K562 (cell line): ENCODE results near the gene LRRC57. TPM values are rescaled to one million over a fixed set of nuclear protein-coding genes. Genes with fewer than 3 reads are reported as not detected.

Experiments used
- CC2D1A ChIP-seq: fragments of 450-650 bp; IDR thresholded peaks from 2 replicates; pipeline ENCODE4 v1.6.1; 2017; ENCODE audit warnings: mild to moderate bottlenecking
- HMGN3 ChIP-seq: IDR thresholded peaks from 2 replicates; pipeline ENCODE4 v1.6.1; 2011; ENCODE audit warnings: borderline replicate concordance, low read depth, mild to moderate bottlenecking, mixed read lengths, low read length; ENCODE audit not compliant: insufficient read length; ENCODE audit errors: extremely low read depth
- MTA3 ChIP-seq: fragments of 450-650 bp; formaldehyde crosslinking; IDR thresholded peaks from 2 replicates; pipeline ENCODE4 v1.6.1; 2017; ENCODE audit warnings: mild to moderate bottlenecking, borderline replicate concordance
- PCBP1 ChIP-seq: fragments of 200-400 bp; formaldehyde crosslinking; IDR thresholded peaks from 2 replicates; pipeline ENCODE4 v1.6.1; 2018; ENCODE audit warnings: mild to moderate bottlenecking, low read depth, low read length; ENCODE audit not compliant: poor library complexity, severe bottlenecking
- PHF8 ChIP-seq: fragments of 200-600 bp; sonication (generic); IDR thresholded peaks from 2 replicates; pipeline ENCODE4 v1.6.1; 2012; ENCODE audit warnings: mixed run types, mild to moderate bottlenecking, inconsistent platforms, low read length, moderate library complexity, borderline replicate concordance
- TAF9B ChIP-seq: fragments of 450-650 bp; IDR thresholded peaks from 2 replicates; pipeline ENCODE4 v1.6.1; 2018; ENCODE audit warnings: mild to moderate bottlenecking; ENCODE audit not compliant: partially characterized antibody
- XRCC5 ChIP-seq: fragments of 200-400 bp; formaldehyde crosslinking; IDR thresholded peaks from 2 replicates; pipeline ENCODE4 v1.6.1; 2017; ENCODE audit warnings: low read depth, mild to moderate bottlenecking, low read length
- ZKSCAN1 ChIP-seq: fragments of 150-350 bp; IDR thresholded peaks from 2 replicates; pipeline ENCODE4 v1.6.1; 2016; ENCODE audit warnings: low read depth, low read length
- ZNF239 ChIP-seq: fragments of 250-450 bp; sonication (Bioruptor Pico); IDR thresholded peaks from 2 replicates; pipeline ENCODE4 v1.4.0; 2020; ENCODE audit warnings: mild to moderate bottlenecking
- ZNF384 ChIP-seq: IDR thresholded peaks from 2 replicates; pipeline ENCODE4 v1.6.1; 2012; ENCODE audit warnings: low read depth, low read length, improper control_type of control experiment
- polyA plus RNA-seq, 8 experiments: library from polyadenylated mRNA; depleted of rRNA in 4 of 8; stranded (reverse) in 5 of 8; unstranded in 3 of 8; fragments of >200 nt; fragmentation: Nextera tagmentation in 2 of 8; fragmentation: Illumina TruSeq in 1 of 8; extraction: Ambion mirVana in 2 of 8; extraction: Trizol in 1 of 8; gene quantifications; 2 replicates each; pipeline versions ENCODE4 v1.2.1 to v1.2.3, GENCODE V29; 2011 to 2014; ENCODE audit warnings: inconsistent platforms in 1 of 8, missing spikeins in 1 of 8
- total RNA-seq, 7 experiments: library from RNA; depleted of rRNA in 6 of 7; stranded (reverse); fragments of >200 nt in 6 of 7; fragmentation: Illumina TruSeq in 2 of 7; extraction: Trizol in 2 of 7; gene quantifications; 2 replicates each; pipeline versions ENCODE4 v1.2.1 to v1.2.3, GENCODE V29; 2011 to 2021; ENCODE audit warnings: low replicate concordance in 1 of 7
- TF ChIP-seq, protein P1 (sequence below): fragments of 250-450 bp; sonication (Bioruptor Pico); IDR thresholded peaks from 2 replicates; pipeline ENCODE4 v1.4.0; 2020; ENCODE audit warnings: borderline replicate concordance
- TF ChIP-seq, protein P2 (sequence below), 2 experiments: fragments of 450-650 bp; IDR thresholded peaks; 2 replicates each; pipeline ENCODE4 v1.6.1; 2016; ENCODE audit warnings: mild to moderate bottlenecking in 2 of 2, borderline replicate concordance in 1 of 2, low read depth in 1 of 2, moderate library complexity in 1 of 2

Gene LRRC57
- total and polyA plus RNA-seq, 9 of the 15 experiments (the other 6 are each of a cell fraction or from before 2014, with no cell fraction given), result 3.9 to 20.4 (median 14.8) TPM

GRCh38 chr15:42490671-42491538, 57.7 kb downstream of the LRRC57 start, which contains the start of gene ZNF106 (continued):
- peak; percentile 82 for TF ChIP-seq HMGN3
- TF ChIP-seq PCBP1, result peak; percentile 44
- peak; percentile 92 for TF ChIP-seq XRCC5
- TF ChIP-seq TAF9B, result peak; percentile 94
- TF ChIP-seq CC2D1A, result peak; percentile 13; the same call in 1 of the 2 replicates
- peak; percentile 100 for TF ChIP-seq ZNF384
- TF ChIP-seq PHF8, result peak; percentile 93; the same call in 1 of the 2 replicates
- peak; percentile 96 for TF ChIP-seq ZKSCAN1
- TF ChIP-seq, protein P1, sequence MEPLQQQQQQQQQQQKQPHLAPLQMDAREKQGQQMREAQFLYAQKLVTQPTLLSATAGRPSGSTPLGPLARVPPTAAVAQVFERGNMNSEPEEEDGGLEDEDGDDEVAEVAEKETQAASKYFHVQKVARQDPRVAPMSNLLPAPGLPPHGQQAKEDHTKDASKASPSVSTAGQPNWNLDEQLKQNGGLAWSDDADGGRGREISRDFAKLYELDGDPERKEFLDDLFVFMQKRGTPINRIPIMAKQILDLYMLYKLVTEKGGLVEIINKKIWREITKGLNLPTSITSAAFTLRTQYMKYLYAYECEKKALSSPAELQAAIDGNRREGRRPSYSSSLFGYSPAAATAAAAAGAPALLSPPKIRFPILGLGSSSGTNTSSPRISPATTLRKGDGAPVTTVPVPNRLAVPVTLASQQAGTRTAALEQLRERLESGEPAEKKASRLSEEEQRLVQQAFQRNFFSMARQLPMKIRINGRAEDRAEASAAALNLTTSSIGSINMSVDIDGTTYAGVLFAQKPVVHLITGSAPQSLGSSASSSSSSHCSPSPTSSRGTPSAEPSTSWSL (CRISPR knock-in tag), result no peak
- TF ChIP-seq, protein P2, sequence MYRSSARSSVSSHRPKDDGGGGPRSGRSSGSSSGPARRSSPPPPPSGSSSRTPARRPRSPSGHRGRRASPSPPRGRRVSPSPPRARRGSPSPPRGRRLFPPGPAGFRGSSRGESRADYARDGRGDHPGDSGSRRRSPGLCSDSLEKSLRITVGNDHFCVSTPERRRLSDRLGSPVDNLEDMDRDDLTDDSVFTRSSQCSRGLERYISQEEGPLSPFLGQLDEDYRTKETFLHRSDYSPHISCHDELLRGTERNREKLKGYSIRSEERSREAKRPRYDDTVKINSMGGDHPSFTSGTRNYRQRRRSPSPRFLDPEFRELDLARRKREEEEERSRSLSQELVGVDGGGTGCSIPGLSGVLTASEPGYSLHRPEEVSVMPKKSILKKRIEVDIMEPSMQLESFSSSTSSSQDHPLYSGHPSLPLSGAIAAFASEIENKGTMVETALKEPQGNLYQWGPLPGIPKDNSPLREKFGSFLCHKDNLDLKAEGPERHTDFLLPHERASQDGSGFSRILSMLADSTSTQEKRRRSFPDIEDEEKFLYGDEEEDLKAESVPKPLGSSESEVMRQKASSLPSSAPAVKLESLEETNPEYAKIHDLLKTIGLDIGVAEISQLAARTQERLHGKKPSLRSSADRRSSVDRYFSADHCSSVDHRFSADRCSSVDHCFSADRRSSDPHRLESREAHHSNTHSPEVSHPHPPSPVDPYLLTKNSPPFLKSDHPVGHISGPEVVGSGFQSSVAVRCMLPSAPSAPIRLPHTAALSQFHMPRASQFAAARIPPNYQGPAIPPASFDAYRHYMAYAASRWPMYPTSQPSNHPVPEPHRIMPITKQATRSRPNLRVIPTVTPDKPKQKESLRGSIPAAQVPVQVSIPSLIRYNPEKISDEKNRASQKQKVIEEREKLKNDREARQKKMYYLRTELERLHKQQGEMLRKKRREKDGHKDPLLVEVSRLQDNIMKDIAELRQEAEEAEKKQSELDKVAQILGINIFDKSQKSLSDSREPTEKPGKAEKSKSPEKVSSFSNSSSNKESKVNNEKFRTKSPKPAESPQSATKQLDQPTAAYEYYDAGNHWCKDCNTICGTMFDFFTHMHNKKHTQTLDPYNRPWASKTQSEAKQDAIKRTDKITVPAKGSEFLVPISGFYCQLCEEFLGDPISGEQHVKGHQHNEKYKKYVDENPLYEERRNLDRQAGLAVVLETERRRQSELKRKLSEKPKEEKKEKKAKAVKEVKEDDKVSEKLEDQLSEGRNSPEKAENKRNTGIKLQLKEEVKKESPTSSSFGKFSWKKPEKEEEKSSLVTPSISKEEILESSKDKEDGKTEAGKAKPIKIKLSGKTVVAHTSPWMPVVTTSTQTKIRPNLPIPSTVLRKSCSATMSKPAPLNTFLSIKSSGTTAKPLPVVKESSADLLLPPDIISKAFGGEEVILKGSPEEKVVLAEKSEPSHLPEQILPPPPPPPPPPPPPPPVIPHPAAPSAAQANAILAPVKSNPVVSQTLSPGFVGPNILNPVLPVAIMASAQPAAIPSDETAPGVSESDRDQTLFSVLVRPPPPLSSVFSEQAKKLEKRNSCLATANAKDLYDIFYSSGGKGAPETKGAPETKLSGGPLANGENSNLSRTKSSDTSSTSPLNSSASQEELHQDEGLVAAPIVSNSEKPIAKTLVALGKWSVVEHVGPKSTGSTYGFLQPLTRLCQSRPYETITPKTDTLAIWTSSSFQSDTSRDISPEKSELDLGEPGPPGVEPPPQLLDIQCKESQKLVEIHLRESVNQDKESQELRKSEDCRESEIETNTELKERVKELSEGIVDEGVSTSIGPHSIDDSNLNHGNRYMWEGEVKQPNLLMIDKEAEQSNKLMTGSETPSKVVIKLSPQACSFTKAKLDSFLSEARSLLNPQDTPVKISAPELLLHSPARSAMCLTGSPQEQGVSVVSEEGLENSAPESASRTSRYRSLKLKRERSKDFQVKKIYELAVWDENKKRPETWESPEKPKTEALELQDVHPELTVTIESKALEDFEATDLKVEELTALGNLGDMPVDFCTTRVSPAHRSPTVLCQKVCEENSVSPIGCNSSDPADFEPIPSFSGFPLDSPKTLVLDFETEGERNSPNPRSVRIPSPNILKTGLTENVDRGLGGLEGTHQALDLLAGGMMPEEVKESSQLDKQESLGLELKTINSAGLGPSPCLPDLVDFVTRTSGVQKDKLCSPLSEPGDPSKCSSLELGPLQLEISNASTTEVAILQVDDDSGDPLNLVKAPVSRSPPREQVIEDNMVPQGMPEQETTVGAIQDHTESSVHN (IDR thresholded peaks at IDR 0.05; ENCODE audit: borderline replicate concordance in 1 of 2, low read depth in 1 of 2), result peak in 1 of 2 experiments; percentile 71; a peak in 1 of 4 replicates
- peak; percentile 69; the same call in 1 of the 2 replicates for TF ChIP-seq MTA3
- TF ChIP-seq ZNF239, result no peak
